KOPT-K1 (cell line): ENCODE measurements around the gene STAP2.
"Not testable (repeated sequence)": the region's sequence is repeated elsewhere in the genome, so short reads cannot be mapped to it uniquely, and the experiment has no call there.

Experiments
- H3K27ac ChIP-seq: fragments of 200-600 bp; sonication (generic); 2 replicates; pipeline ENCODE4 v1.5.1; 2016; ENCODE audit warnings: antibody characterized with exemption, mild to moderate bottlenecking, low read depth, low read length; ENCODE audit not compliant: poor library complexity, severe bottlenecking
- H3K36me3 ChIP-seq: fragments of 200-600 bp; sonication (generic); 2 replicates; pipeline ENCODE4 v1.5.1; 2017; ENCODE audit warnings: antibody characterized with exemption, mild to moderate bottlenecking, low read length, moderate library complexity; ENCODE audit not compliant: insufficient read depth
- H3K9me3 ChIP-seq: fragments of 200-600 bp; sonication (generic); 2 replicates; pipeline ENCODE4 v1.5.1; 2017; ENCODE audit warnings: antibody characterized with exemption, low read length, mild to moderate bottlenecking; ENCODE audit not compliant: insufficient read depth, poor library complexity, severe bottlenecking

Gene STAP2

GRCh38 chr19:4352701-4353121, 14.1 kb upstream of the STAP2 start:
- no peaks in the 10 kb centered on the region for H3K9me3 ChIP-seq
- peaks cover 38% of the 10 kb centered on the region; the same call in 1 of the 2 replicates for H3K36me3 ChIP-seq
- no peak overlapping the region for H3K27ac ChIP-seq

- peaks cover 32% of the 10 kb centered on the region; the same call in 1 of the 2 replicates for H3K36me3 ChIP-seq
- H3K27ac ChIP-seq: no peak overlapping the region
- no peaks in the 10 kb centered on the region for H3K9me3 ChIP-seq
These were observed 12.1 kb upstream of the STAP2 start for GRCh38 chr19:4350726-4351125.

GRCh38 chr19:4350111-4350510, 11.5 kb upstream of the STAP2 start:
- Histone ChIP-seq H3K27ac (no peak overlapping the region), H3K9me3 (no peaks in the 10 kb centered on the region), H3K36me3 (peaks cover 36% of the 10 kb centered on the region; the same call in 1 of the 2 replicates)

- H3K36me3 ChIP-seq: peaks cover 36% of the 10 kb centered on the region; the same call in 1 of the 2 replicates
- H3K9me3 ChIP-seq, H3K27ac ChIP-seq: not testable (repeated sequence)
These were observed 10.6 kb upstream of the STAP2 start for GRCh38 chr19:4349225-4349624.

GRCh38 chr19:4347521-4347920, 8.9 kb upstream of the STAP2 start:
- H3K27ac ChIP-seq: no peak overlapping the region
- H3K36me3 ChIP-seq: peaks cover 28% of the 10 kb centered on the region; the same call in 1 of the 2 replicates
- no peaks in the 10 kb centered on the region for H3K9me3 ChIP-seq

GRCh38 chr19:4346020-4346383, 7.4 kb upstream of the STAP2 start:
- Histone ChIP-seq H3K9me3 (no peaks in the 10 kb centered on the region), H3K27ac (no peak overlapping the region), H3K36me3 (peaks cover 28% of the 10 kb centered on the region; the same call in 1 of the 2 replicates)

- Histone ChIP-seq H3K27ac (no peak overlapping the region), H3K36me3 (peaks cover 24% of the 10 kb centered on the region; the same call in 1 of the 2 replicates), H3K9me3 (no peaks in the 10 kb centered on the region)
These were observed 6.9 kb upstream of the STAP2 start for GRCh38 chr19:4345342-4346019.

- peak within 1 kb of the TSS; percentile 75 for H3K27ac ChIP-seq
- no peaks in the 10 kb centered on the region for H3K9me3 ChIP-seq
- peaks cover 16% of the 10 kb centered on the region; the same call in 1 of the 2 replicates for H3K36me3 ChIP-seq
These were observed 5.0 kb upstream of the STAP2 start, which contains the start of gene MPND for GRCh38 chr19:4343370-4344307. Gene MPND, plus strand, starts transcription at chr19:4343562. Its CDS starts 32 bp downstream, at chr19:4343594.

GRCh38 chr19:4342615-4343369, 4.2 kb upstream of the STAP2 start:
- no peaks in the 10 kb centered on the region for H3K9me3 ChIP-seq

GRCh38 chr19:4342314-4342614, 3.6 kb upstream of the STAP2 start:
- H3K36me3 ChIP-seq: peaks cover 12% of the 10 kb centered on the region; the same call in 1 of the 2 replicates
- peak overlapping the region; percentile 75 for H3K27ac ChIP-seq
- H3K9me3 ChIP-seq: no peaks in the 10 kb centered on the region

More at GRCh38 chr19:4342615-4343369, 4.2 kb upstream of the STAP2 start:
- Histone ChIP-seq H3K36me3 (peaks cover 12% of the 10 kb centered on the region; the same call in 1 of the 2 replicates), H3K27ac (peak overlapping the region; percentile 75)

GRCh38 chr19:4337906-4338440, 654 bp downstream of the STAP2 start:
- H3K27ac ChIP-seq: no peak overlapping the region
- no peaks in the 10 kb centered on the region for H3K9me3 ChIP-seq
- no peaks in the 10 kb centered on the region for H3K36me3 ChIP-seq

- H3K36me3 ChIP-seq: no peaks in the 10 kb centered on the region
- no peaks in the 10 kb centered on the region for H3K9me3 ChIP-seq
- no peak overlapping the region for H3K27ac ChIP-seq
These were observed 3.6 kb downstream of the STAP2 start for GRCh38 chr19:4334929-4335570.

GRCh38 chr19:4329858-4330257, 8.8 kb downstream of the STAP2 start:
- H3K27ac ChIP-seq: no peak overlapping the region
- H3K9me3 ChIP-seq: no peaks in the 10 kb centered on the region
- H3K36me3 ChIP-seq: no peaks in the 10 kb centered on the region

- not testable (repeated sequence) for H3K36me3 ChIP-seq, H3K27ac ChIP-seq, H3K9me3 ChIP-seq
These were observed 9.5 kb downstream of the STAP2 start for GRCh38 chr19:4328991-4329681.
